NCI-H1930 (cell line): ENCODE data around the gene CHMP1B.

Experiments
- DNase-seq, 2 experiments: peaks; one replicate each; lab custom pipeline; 2025; lab: John Stamatoyannopoulos, UW

CHMP1B gene

DNA sequence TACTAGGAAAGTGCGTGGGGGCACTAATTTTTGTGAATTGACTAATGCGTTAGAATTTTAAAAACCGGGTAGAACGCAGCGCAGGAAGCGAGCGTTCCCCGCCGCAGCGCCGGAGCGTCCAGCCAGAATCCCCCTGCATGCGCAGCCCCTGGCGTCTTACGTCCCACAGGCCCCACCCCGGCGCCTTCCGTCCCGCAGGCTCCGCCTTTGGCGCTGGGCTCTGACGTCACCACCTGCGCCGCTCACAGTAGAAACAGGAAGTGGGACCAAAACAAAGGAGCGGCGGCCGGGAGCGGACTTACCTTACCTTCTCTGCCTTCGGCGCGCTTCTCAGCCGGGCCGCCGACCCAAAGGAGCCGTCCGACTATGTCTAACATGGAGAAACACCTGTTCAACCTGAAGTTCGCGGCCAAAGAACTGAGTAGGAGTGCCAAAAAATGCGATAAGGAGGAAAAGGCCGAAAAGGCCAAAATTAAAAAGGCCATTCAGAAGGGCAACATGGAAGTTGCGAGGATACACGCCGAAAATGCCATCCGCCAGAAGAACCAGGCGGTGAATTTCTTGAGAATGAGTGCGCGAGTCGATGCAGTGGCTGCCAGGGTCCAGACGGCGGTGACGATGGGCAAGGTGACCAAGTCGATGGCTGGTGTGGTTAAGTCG, at the start of gene CHMP1B:
TSS of gene CHMP1B (plus strand) at position 268 of the 660 bp plus-strand sequence. CDS start at position 367, 99 bp downstream.
- peak; percentile 76 to 87 for DNase-seq

- DNase-seq: no peak
These were observed 49.6 kb upstream of the CHMP1B start for GRCh38 chr18:11801573-11801972.

DNA sequence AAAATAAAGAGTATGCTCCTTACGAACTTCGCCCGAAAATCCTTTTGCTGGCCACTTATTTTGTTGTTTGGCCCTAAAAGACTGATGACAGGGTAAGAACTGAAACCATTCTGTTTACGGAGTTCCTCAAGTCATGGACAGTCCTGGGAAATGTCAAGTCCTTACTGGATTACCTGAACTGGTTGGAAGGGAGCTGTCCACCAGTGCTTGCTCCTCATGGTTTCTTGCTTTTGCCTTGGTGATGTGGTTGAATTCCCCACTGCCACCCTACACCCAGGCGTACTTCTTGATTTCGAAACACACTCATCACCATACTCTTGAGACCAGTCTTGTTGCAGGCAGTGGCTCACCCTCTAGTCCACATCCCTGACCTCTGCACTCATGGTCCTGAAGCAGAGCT, 49.1 kb upstream of the CHMP1B start:
- no peak for DNase-seq

DNA sequence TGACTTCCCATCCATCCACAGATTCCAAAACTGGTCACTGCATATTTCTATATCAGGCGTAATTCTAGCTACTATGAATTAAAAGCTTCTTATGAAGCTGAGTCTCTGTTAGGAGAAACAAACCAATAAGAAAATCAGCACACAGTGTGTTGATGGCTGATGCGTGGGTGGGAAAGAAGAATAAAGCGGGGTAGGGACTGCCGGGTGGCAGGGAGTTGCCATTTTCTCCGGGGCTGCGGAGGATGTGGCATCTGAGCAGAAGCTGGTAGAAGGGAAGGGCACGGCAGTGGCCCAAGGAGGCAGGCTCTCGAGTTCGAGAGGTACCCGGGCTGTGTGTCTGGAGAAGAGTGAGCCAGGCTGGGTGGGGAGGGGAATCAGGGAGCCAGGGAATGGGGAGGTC, 48.6 kb upstream of the CHMP1B start:
- DNase-seq: no peak

GRCh38 chr18:11807233-11807632, 44.0 kb upstream of the CHMP1B start:
- DNase-seq: no peak

DNA sequence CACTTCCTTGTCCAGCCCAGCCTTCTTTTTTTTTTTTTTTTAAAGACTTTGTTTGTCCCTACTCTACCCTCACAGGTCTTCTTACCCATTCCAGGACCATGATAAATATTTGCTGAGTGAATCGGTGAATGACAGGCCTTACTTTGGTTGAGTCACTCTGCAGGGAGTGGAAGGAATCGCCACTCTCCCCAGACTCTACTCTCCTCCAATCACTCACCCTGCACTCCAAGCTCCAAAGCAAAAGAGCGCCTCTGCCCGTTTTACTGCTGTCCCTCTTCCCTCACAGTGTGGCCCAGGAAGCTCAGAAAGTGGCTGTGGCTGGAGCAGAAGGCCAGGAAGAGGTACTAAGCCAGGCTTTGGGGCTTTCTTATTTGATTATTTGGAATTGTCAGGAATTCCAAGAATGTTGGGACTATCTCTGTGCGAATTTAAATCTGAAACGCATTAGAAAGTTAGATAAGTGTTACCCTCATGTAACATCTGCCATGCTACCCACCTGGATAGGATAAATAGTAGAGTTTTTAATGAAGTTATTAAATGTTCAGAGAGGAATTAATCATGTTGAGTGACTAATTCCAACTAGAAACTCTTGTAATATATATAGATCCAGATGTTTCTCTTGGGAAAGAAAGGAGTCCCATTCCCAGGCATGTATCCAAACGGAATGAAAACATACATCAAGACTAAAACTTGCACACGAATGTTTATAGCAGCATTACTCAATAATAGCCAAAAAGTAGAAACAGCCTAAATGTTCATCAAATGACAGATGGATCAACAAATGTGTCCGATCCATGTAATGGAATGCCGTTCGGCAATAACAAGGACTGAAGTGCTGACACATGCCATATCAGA, 43.0 kb upstream of the CHMP1B start:
- no peak for DNase-seq

- DNase-seq: no peak
These were observed 41.3 kb upstream of the CHMP1B start for GRCh38 chr18:11809895-11810294.

DNA sequence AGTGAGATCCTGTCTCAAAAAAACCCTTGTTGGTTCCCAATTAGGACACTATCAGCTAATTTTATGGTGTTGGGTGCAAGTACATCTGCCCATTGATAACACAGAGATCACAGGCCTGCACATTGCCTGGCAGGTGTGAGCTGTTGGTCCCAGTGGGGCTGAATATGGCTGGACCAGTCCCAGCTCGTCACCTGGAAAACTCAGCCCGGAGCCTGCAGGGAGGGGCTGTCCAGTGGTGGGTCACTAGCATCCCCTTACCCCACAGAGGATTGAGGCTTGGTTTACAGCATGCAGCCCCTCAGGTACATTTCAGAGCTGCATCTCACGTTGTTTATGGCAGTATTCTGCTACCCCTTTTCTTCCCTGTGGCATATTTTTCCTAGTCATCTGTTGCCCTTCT, 40.8 kb upstream of the CHMP1B start:
- no peak for DNase-seq

- DNase-seq: no peak
These were observed 40.2 kb upstream of the CHMP1B start for GRCh38 chr18:11811009-11811408.

- no peak for DNase-seq
These were observed 34.0 kb upstream of the CHMP1B start for GRCh38 chr18:11817229-11817628.

- DNase-seq: no peak
These were observed 32.6 kb upstream of the CHMP1B start for GRCh38 chr18:11818486-11819203.

DNA sequence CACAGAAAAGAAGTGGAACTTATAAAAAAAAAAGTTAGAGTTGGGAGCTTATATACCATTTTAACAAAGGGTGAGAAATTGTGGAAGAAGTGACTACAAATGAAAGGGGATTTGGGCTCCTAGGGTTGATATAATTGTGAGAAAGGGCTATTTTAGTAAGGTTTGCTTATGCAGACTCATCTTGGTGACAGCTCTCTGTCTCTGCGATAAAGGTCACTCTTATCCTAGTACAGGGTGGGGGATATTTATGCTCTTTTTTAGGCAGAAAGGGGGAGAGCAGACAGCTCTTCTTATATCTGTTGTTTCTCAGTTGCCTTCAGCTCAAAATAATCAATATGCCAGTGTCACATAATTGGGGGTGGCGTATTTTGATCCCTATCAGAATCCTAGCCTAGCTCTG, 31.3 kb upstream of the CHMP1B start:
- no peak for DNase-seq

DNA sequence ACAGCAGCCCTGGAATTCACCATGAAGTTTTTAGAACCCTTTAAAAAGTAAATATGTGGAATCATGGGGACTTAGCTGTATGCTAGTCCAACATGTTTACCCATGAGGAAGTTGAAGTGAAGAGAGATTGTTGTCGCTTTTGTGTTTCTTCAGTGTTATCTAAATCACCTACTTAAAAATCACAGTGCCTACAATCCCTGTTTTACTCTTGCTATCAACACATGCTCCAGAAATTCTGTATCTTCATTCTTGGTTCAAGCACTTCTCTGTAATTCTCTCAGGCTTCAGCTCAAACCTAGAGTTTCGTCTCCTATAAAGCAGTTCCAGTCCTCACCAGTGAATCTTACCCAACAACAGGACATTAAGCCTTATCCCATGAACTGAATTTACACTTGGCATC, 30.5 kb upstream of the CHMP1B start:
- DNase-seq: no peak

- no peak for DNase-seq
These were observed 30.0 kb upstream of the CHMP1B start for GRCh38 chr18:11821208-11821607.

GRCh38 chr18:11821643-11822237, 29.5 kb upstream of the CHMP1B start:
- no peak for DNase-seq

DNA sequence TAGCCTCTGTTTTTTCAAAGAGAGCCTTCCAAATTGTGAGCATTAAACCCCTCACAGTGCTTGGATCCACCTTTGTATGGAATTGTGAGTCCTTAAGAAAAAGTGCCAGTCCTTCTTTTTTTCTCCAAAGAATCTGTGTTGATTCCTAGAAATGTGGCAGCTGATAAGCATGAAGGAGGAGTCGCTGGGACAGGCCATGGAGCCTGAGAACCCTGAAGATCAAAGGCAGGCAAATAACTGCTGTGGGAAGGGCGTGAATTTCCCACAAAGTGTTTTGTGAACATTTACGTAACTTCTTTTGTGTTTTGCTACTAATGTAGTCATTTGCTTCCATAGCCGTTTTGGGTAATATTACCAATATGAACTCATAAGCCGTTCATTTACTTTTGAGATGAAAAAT, 27.7 kb upstream of the CHMP1B start:
- DNase-seq: no peak

DNA sequence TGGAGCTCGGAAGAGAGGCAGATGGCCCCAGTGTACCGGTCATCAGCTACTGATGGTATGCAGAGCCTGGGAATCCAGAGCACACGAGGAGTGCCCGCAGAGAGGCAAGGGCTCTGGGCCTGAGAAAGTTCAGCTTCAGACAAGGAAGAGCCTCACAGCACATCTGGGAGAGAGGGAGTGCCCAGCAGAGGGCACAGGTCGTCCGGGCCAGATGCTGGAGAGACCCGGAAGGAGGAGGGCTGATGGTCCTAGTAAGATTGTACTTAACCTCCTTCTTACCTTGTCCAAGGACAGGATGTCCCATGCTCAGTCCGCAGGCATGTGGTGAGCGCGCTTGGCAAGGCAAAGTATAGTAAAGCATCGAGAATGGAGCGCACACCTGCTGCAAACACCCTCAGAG, 24.4 kb upstream of the CHMP1B start:
- no peak for DNase-seq

GRCh38 chr18:11828786-11829432, 22.3 kb upstream of the CHMP1B start:
- DNase-seq: no peak

DNA sequence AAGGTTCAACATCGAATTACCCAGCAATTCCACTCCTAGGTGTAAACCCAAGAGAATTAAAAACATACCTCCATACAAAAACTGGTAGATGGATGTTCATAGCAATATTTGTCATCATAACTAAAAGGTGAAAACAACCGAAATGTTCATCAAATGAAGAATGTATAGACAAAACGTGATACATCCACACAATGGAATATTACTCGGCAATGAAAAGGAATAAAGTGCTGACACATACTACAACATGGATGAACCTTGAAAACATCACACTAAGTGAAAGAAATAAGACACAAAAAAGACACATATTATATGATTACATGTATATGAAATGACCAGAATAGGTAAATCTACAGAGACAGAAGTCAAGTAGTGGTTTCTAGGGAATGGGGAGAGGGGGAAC, 20.6 kb upstream of the CHMP1B start:
- no peak for DNase-seq

- no peak for DNase-seq
These were observed 19.3 kb upstream of the CHMP1B start for GRCh38 chr18:11831921-11832320.

- DNase-seq: no peak
These were observed 16.4 kb upstream of the CHMP1B start for GRCh38 chr18:11834772-11835171.

DNA sequence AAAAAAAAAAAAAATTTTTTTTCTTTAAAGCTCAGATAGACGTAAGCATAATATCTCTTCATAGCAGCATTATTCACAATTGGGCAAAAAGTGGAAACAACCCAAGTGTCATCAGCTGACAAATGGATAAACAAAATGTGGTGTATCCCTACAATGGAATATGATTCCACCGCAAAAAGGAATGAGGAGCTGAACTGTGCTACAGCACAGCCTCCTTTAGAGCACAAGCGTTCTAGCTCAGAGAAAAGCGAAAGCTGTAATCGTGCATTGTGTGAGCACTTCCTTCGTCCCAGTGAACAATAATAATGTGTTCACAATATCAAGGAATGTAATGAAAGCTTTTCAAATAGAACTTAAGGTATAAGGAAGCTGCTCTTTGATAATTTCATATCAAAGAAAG, 11.7 kb upstream of the CHMP1B start:
- no peak for DNase-seq
